GM12878 (cell line): ENCODE results near the gene CAMKMT. TPM values are rescaled to one million over a fixed set of nuclear protein-coding genes. Genes with fewer than 3 reads are reported as not detected.

ENCODE experiments used
- ATAC-seq: fragments of 200-7000 bp; cut with Tn5 transposase; 3 replicates; pipeline ENCODE4 v1.9.1; 2020; ENCODE audit warnings: mild to moderate bottlenecking, moderate library complexity
- BruUV-seq: library from RNA; stranded (reverse); fragments of 400-500 nt; replicated peaks from 2 replicates; lab custom pipeline; 2021; lab: Mats Ljungman, UMichigan
- CTCF ChIA-PET: fragments of 300-600 bp; sonication (Branson Sonifier 250); formaldehyde crosslinking; extraction: SDS; loops from one replicate; lab custom pipeline; 2021; ENCODE audit warnings: inconsistent platforms; lab: Yijun Ruan, JAX
- POLR2A ChIA-PET: fragments of 350-600 bp; formaldehyde crosslinking; extraction: SDS; loops from one replicate; lab custom pipeline; 2021; ENCODE audit warnings: inconsistent platforms; lab: Charles Lee
- RAD21 ChIA-PET: fragments of 300-600 bp; sonication (Branson Sonifier 250); formaldehyde crosslinking; loops from one replicate; lab custom pipeline; 2023; ENCODE audit warnings: antibody characterized with exemption; ENCODE audit not compliant: unreplicated experiment; lab: Charles Lee
- SMC1A ChIA-PET: fragments of 300-600 bp; sonication (Branson Sonifier 250); formaldehyde crosslinking; loops from one replicate; lab custom pipeline; 2023; ENCODE audit not compliant: unreplicated experiment, uncharacterized antibody; lab: Charles Lee
- DNase-seq: peaks from one replicate; pipeline ENCODE4 v3.0.0-alpha.2; 2011; ENCODE audit warnings: low read depth, low spot score
- FAIRE-seq: peaks from 3 replicates; lab custom pipeline; 2011; peaks lifted over from hg19 to GRCh38; lab: Jason Lieb, UNC
- H2AFZ ChIP-seq: 2 replicates; pipeline ENCODE4 v1.6.0; 2011; ENCODE audit warnings: low read depth, low read length, control low read depth; ENCODE audit not compliant: control insufficient read depth
- H3K27ac ChIP-seq: 2 replicates; pipeline ENCODE4 v1.5.1; 2011; ENCODE audit warnings: control low read depth; ENCODE audit not compliant: control insufficient read depth, insufficient read depth
- H3K27me3 ChIP-seq, 2 experiments: replicated peaks in 1 of 2; 2 replicates each; pipeline versions ENCODE4 v1.6.0 to v1.6.1; 2011; ENCODE audit warnings: low read length in 1 of 2; ENCODE audit not compliant: control insufficient read depth in 2 of 2, insufficient read depth in 2 of 2
- H3K36me3 ChIP-seq, 2 experiments: 2 replicates each; pipeline ENCODE4 v1.5.1; 2011; ENCODE audit warnings: low read length in 1 of 2; ENCODE audit not compliant: control insufficient read depth in 2 of 2, insufficient read depth in 2 of 2
- H3K4me1 ChIP-seq: 2 replicates; pipeline ENCODE4 v1.6.1; 2011; ENCODE audit warnings: mild to moderate bottlenecking, low read length, moderate library complexity, mixed read lengths; ENCODE audit not compliant: control insufficient read depth, insufficient read depth
- H3K4me2 ChIP-seq: 2 replicates; pipeline ENCODE4 v1.6.0; 2011; ENCODE audit warnings: control low read depth; ENCODE audit not compliant: control insufficient read depth, insufficient read depth
- H3K4me3 ChIP-seq: fragments of 200-600 bp; sonication (generic); 2 replicates; pipeline ENCODE4 v1.5.1; 2016
- H3K79me2 ChIP-seq: 2 replicates; pipeline ENCODE4 v1.6.0; 2011; ENCODE audit warnings: low read length; ENCODE audit not compliant: control insufficient read depth, insufficient read depth
- H3K9ac ChIP-seq: 2 replicates; pipeline ENCODE4 v1.8.0; 2011; ENCODE audit warnings: low read length, control low read depth, mixed read lengths; ENCODE audit not compliant: control insufficient read depth, insufficient read depth
- H3K9me3 ChIP-seq: replicated peaks from 3 replicates; pipeline ENCODE4 v1.5.1; 2011; ENCODE audit warnings: mild to moderate bottlenecking, low read length; ENCODE audit not compliant: control insufficient read depth, insufficient read depth
- H4K20me1 ChIP-seq: 2 replicates; pipeline ENCODE4 v1.6.0; 2011; ENCODE audit not compliant: control insufficient read depth, insufficient read depth
- CBFB ChIP-seq: IDR thresholded peaks from 2 replicates; pipeline ENCODE4 v1.6.1; 2016; ENCODE audit warnings: antibody characterized with exemption, low read depth
- EED ChIP-seq: sonication (generic); IDR thresholded peaks from 2 replicates; pipeline ENCODE4 v1.6.1; 2016; ENCODE audit warnings: antibody characterized with exemption, low read depth
- EZH2 ChIP-seq: IDR thresholded peaks from 2 replicates; pipeline ENCODE4 v1.6.1; 2012; ENCODE audit warnings: low read depth, mild to moderate bottlenecking, control low read depth, inconsistent platforms, low read length, borderline replicate concordance; ENCODE audit not compliant: control insufficient read depth
- HCFC1 ChIP-seq: fragments of 150-350 bp; IDR thresholded peaks from 2 replicates; pipeline ENCODE4 v1.6.1; 2014; ENCODE audit warnings: low read length
- IKZF2 ChIP-seq, 2 experiments: fragments of 450-650 bp; IDR thresholded peaks; 2 replicates each; pipeline ENCODE4 v1.6.1; 2017; ENCODE audit warnings: mild to moderate bottlenecking in 2 of 2, moderate library complexity in 2 of 2
- NR2C1 ChIP-seq: fragments of 450-650 bp; IDR thresholded peaks from 2 replicates; pipeline ENCODE4 v1.6.1; 2017; ENCODE audit warnings: antibody characterized with exemption, mild to moderate bottlenecking, moderate library complexity
- SPI1 ChIP-seq: IDR thresholded peaks from 2 replicates; pipeline ENCODE4 v1.6.1; 2011; ENCODE audit warnings: low read depth, mild to moderate bottlenecking, low read length, moderate library complexity, borderline replicate concordance; ENCODE audit not compliant: insufficient read depth
- WGBS: methylation state at CpG from one replicate; pipeline ENCODE4 v1.1.6; 2016; ENCODE audit warnings: low lambda C conversion rate; ENCODE audit not compliant: insufficient replicate concordance, insufficient coverage; ENCODE audit errors: missing lambda C conversion rate; 5-methylcytosine and 5-hydroxymethylcytosine counted together
- in situ Hi-C: fragments of 300-500 bp; cut with MboI; formaldehyde crosslinking; loops from 9 replicates; pipeline ENCODE4 v1.14.3; 2018; ENCODE audit warnings: mixed read lengths
- intact Hi-C: fragments of 100-400 bp; cut with micrococcal nuclease; formaldehyde crosslinking; loops from one replicate; pipeline ENCODE4 v1.14.2; 2022; ENCODE audit not compliant: unreplicated experiment
- polyA plus RNA-seq, 11 experiments: library from polyadenylated mRNA; depleted of rRNA in 4 of 11; unstranded in 6 of 11; stranded (reverse) in 5 of 11; fragments of >200 nt; fragmentation: Nextera tagmentation in 4 of 11; fragmentation: Illumina TruSeq in 1 of 11; extraction: Ambion mirVana in 4 of 11; extraction: Trizol in 1 of 11; gene quantifications; 1 replicate in 1 of 11; 2 replicates in 10 of 11; pipeline versions ENCODE4 v1.2.1 to v1.2.3, GENCODE V29; 2011 to 2016; ENCODE audit warnings: inconsistent platforms in 2 of 11, missing spikeins in 2 of 11, low read depth in 1 of 11
- total RNA-seq, 4 experiments: library from RNA; depleted of rRNA in 3 of 4; stranded (reverse); fragments of >200 nt in 3 of 4; fragmentation: Illumina TruSeq in 1 of 4; extraction: Trizol in 1 of 4; gene quantifications; 2 replicates each; pipeline versions ENCODE4 v1.2.1 to v1.2.3, GENCODE V29; 2013 to 2021
- TF ChIP-seq, protein P1 (sequence below): fragments of 450-650 bp; IDR thresholded peaks from 2 replicates; pipeline ENCODE4 v1.6.1; 2017; ENCODE audit warnings: low read depth, mild to moderate bottlenecking, moderate library complexity
- TF ChIP-seq, protein P2 (sequence below): fragments of 450-650 bp; IDR thresholded peaks from 2 replicates; pipeline ENCODE4 v1.6.1; 2016; ENCODE audit warnings: mild to moderate bottlenecking, moderate library complexity, borderline replicate concordance
- TF ChIP-seq, protein P3 (sequence below): fragments of 150-350 bp; IDR thresholded peaks from 2 replicates; pipeline ENCODE4 v1.6.1; 2014; ENCODE audit warnings: mild to moderate bottlenecking, low read depth, low read length
- TF ChIP-seq, protein P4 (sequence below): fragments of 450-650 bp; IDR thresholded peaks from 2 replicates; pipeline ENCODE4 v1.6.1; 2016; ENCODE audit warnings: mild to moderate bottlenecking

CAMKMT gene
- total and polyA plus RNA-seq, 10 of the 15 experiments (the other 5 are each of a cell fraction or from before 2014, with no cell fraction given): 2.7 to 16.0 (median 11.8) TPM

DNA sequence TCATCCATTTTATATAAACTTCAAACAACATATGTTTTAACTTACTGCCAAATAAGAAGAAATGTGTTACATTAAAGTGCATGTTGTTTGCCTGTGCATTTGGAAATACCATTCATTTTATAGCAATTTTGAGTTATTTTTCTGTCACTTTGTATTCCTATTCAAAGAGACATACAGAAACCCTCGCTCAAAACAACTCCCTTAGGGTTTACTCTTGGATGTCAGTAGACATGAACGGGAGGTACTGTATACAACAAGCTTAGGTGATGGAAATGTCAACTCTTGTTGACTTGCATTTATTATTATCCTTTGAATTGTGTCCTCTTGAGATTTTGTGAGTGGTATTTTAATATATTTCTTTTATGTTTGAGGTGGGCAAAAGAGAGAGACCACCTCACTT is 132.3 kb downstream of the CAMKMT start (continued):
- TF ChIP-seq, protein P1, sequence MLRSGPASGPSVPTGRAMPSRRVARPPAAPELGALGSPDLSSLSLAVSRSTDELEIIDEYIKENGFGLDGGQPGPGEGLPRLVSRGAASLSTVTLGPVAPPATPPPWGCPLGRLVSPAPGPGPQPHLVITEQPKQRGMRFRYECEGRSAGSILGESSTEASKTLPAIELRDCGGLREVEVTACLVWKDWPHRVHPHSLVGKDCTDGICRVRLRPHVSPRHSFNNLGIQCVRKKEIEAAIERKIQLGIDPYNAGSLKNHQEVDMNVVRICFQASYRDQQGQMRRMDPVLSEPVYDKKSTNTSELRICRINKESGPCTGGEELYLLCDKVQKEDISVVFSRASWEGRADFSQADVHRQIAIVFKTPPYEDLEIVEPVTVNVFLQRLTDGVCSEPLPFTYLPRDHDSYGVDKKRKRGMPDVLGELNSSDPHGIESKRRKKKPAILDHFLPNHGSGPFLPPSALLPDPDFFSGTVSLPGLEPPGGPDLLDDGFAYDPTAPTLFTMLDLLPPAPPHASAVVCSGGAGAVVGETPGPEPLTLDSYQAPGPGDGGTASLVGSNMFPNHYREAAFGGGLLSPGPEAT: no peak
- no peak for TF ChIP-seq CBFB
- TF ChIP-seq, protein P2, sequence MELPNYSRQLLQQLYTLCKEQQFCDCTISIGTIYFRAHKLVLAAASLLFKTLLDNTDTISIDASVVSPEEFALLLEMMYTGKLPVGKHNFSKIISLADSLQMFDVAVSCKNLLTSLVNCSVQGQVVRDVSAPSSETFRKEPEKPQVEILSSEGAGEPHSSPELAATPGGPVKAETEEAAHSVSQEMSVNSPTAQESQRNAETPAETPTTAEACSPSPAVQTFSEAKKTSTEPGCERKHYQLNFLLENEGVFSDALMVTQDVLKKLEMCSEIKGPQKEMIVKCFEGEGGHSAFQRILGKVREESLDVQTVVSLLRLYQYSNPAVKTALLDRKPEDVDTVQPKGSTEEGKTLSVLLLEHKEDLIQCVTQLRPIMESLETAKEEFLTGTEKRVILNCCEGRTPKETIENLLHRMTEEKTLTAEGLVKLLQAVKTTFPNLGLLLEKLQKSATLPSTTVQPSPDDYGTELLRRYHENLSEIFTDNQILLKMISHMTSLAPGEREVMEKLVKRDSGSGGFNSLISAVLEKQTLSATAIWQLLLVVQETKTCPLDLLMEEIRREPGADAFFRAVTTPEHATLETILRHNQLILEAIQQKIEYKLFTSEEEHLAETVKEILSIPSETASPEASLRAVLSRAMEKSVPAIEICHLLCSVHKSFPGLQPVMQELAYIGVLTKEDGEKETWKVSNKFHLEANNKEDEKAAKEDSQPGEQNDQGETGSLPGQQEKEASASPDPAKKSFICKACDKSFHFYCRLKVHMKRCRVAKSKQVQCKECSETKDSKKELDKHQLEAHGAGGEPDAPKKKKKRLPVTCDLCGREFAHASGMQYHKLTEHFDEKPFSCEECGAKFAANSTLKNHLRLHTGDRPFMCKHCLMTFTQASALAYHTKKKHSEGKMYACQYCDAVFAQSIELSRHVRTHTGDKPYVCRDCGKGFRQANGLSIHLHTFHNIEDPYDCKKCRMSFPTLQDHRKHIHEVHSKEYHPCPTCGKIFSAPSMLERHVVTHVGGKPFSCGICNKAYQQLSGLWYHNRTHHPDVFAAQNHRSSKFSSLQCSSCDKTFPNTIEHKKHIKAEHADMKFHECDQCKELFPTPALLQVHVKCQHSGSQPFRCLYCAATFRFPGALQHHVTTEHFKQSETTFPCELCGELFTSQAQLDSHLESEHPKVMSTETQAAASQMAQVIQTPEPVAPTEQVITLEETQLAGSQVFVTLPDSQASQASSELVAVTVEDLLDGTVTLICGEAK: no peak
- no peak for TF ChIP-seq EED
- TF ChIP-seq HCFC1: no peak
- TF ChIP-seq EZH2: no peak

DNA sequence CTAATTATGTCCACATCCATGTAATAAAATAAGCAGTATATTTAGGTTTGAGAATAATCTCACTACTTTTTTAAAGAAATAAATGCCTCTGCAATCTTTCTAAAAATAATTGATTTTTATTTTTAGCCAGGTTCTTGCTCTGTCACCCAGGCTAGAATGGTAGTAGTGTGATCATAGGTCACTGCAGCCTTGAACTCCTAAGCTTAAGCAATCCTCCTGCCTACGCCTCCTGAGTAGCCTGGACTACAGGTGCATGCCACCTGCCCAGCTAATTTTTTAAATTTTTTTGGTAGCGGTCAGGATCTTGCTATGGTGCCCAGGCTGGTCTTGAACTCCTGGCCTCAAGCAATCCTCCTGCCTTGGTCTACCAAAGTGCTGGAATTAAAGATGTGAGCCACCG is 133.3 kb downstream of the CAMKMT start:
- FAIRE-seq (no peak), DNase-seq (no peak), ATAC-seq (no peak)
- ChIA-PET CTCF (interaction anchor here (1.1 to 3.9 kb wide), 4 partner anchors 13 to 458 kb away, joined by 3 to 24 read pairs (median 6); no protein-coding TSS in a partner anchor), RAD21 (no interaction called here), POLR2A (interaction anchor here (0.5 kb wide), 1 partner anchor 50 kb away, joined by 3 read pairs; no protein-coding TSS in a partner anchor), SMC1A (interaction anchor here (0.9 to 1.8 kb wide), 4 partner anchors 10 to 173 kb away, joined by 3 to 7 read pairs (median 4); no protein-coding TSS in a partner anchor)
- intact Hi-C loops (no loop called here), in situ Hi-C loops (no loop called here)
- Histone ChIP-seq H3K36me3 (no peaks in the 10 kb centered on the region), H3K9me3 (no peaks in the 10 kb centered on the region), H4K20me1 (no peaks in the 10 kb centered on the region), H2AFZ (no peak overlapping the region), H3K27ac (no peak overlapping the region), H3K4me3 (no peak overlapping the region), H3K79me2 (no peaks in the 10 kb centered on the region), H3K9ac (no peak overlapping the region), H3K4me2 (no peak overlapping the region), H3K4me1 (no peaks in the 10 kb centered on the region), H3K27me3 (no peaks in the 10 kb centered on the region)
- WGBS: 87% methylated on average over 3 of the region's 3 CpGs
- BruUV-seq: no TSS peak
- TF ChIP-seq SPI1 (no peak), NR2C1 (no peak), IKZF2 (IDR thresholded peaks at IDR 0.05) (no peak)
- TF ChIP-seq, protein P3, sequence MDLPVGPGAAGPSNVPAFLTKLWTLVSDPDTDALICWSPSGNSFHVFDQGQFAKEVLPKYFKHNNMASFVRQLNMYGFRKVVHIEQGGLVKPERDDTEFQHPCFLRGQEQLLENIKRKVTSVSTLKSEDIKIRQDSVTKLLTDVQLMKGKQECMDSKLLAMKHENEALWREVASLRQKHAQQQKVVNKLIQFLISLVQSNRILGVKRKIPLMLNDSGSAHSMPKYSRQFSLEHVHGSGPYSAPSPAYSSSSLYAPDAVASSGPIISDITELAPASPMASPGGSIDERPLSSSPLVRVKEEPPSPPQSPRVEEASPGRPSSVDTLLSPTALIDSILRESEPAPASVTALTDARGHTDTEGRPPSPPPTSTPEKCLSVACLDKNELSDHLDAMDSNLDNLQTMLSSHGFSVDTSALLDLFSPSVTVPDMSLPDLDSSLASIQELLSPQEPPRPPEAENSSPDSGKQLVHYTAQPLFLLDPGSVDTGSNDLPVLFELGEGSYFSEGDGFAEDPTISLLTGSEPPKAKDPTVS: no peak
- TF ChIP-seq, protein P4, sequence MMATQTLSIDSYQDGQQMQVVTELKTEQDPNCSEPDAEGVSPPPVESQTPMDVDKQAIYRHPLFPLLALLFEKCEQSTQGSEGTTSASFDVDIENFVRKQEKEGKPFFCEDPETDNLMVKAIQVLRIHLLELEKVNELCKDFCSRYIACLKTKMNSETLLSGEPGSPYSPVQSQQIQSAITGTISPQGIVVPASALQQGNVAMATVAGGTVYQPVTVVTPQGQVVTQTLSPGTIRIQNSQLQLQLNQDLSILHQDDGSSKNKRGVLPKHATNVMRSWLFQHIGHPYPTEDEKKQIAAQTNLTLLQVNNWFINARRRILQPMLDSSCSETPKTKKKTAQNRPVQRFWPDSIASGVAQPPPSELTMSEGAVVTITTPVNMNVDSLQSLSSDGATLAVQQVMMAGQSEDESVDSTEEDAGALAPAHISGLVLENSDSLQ: no peak
